ENCODE results near the gene ANO1.

GRCh38 chr11:70067591-70068341 is 10.4 kb upstream of the ANO1 start:
- TF ChIP-seq CTCF (IDR thresholded peaks at IDR 0.05) (no peak), POLR2A (IDR thresholded peaks at IDR 0.05) (no peak)

Measured in Peyer's patch (tissue), 4 donors.